ENCODE results near the gene HIVEP3.
A peak's percentile ranks its signal among the peaks of the same experiment; 100 is the strongest.

Gene HIVEP3

DNA sequence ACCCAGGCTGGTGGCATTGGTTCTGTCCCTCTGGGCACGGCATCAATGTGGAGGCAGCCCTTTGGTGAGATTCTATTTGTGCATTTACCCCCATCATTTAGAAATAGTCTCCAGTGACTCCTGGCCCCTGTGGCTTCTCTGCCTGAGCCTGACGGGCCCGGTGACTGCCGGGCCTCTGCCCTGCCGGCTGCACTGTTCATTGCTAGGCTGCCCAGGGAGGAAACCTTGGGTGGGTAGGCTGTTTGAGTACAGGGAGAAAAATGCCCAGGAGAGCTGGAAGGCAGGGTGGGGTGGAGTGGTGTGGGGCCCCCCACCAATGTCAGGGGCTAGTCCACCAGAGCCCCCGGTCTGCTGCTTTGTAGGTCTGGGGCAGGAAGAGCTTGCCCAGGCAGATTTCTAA, 410.9 kb downstream of the HIVEP3 start:
- DNase-seq = no peak

DNA sequence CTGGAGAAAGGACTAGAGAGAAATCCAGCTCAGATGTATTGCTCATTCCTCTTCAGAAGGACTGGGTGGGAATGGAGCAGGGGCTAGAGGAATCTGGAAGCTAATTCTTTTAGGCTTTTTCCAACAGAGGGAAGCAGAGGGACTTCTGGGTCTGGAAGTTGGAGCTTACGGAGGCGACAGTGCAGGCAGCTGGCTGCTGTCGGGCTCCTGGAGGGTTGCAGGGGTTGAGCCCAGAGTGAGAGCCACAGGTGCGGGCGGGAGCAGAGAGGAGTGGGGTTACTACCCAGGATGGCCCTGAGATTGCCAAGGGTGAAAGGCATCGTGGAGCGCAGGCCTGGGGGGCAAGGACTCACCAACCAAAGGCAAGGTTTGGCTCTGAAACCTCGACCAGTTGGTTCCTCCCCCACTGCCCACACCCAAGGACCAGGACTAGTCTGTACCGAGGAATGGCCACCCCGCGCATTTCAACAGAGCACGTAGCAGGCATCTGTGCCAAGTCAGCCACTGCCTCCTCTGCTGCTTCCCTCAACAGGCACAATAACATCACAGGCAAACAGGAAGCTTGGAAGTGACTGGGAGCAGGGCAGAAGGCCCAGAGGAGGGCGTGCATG, 411.5 kb downstream of the HIVEP3 start:
- DNase-seq = no peak

DNA sequence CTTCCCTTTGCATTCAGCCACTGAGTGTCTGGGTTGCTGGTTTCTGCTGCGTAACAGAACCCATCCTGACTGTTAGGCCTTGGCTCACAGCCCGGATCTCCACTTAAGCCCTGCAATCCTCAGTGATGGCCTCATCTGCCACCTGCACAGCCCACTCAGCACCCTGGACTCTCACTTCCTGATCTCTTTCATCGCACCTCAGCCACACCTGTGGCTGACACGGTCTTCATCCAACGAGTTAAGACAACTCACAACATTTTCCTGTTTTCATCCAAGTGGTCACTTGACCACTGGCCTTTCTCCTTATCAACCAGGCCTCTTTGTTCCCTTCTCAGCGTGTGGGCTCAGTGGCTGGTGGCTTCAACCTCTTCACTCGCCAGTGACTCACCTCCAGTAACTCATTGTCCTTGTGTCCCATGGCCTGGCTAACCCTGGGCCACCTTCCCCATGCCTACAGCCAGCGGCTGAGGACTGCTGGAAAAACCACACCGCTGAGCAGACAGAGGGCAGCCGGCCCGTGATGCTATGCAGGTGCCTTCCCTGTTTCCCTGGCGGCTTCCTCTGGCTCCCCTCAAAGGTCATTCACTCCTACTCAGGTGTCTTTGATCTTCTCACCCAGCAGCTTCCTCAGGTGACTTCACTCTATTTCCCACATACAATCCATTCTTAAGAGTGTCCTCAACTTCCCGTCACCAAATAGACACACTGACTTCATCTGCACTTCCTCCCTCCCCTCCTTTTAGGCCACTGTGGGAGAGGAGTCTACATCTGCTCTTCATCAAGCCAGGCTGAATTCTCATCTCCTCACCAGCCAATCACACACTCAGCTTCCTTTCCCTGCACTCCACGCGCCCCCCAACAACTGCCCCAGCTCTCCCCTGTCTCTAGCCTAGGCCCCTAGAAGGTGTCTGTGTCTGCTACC, 414.3 kb downstream of the HIVEP3 start:
- DNase-seq = no peak

DNA sequence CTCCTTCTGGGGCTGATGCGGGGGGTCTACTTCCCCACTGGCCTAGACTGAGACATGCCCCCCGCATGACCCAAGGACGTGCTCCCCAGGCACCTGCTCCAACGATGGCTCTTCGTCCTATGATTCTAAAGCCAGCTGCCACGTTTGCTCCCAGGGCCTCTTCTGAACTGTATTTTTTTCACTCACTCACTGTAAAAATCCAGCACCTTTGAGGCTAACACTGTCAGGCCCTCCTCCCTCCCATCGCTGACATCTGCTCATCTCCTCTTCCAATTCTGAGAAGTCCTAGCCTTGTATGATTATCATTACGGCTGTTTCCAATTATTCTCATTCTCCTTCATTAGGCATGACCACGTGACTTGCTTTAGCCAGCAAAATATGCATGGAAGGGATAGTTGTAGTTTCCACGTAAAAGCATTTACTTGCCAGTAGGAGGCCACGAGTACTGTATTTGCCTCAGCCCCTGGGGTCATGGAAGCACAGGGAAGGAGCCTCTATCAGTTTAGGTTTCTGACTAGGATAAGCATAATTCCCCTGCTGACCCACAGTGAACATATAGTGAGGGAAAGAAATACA, 415.1 kb downstream of the HIVEP3 start:
- no peak for DNase-seq

DNA sequence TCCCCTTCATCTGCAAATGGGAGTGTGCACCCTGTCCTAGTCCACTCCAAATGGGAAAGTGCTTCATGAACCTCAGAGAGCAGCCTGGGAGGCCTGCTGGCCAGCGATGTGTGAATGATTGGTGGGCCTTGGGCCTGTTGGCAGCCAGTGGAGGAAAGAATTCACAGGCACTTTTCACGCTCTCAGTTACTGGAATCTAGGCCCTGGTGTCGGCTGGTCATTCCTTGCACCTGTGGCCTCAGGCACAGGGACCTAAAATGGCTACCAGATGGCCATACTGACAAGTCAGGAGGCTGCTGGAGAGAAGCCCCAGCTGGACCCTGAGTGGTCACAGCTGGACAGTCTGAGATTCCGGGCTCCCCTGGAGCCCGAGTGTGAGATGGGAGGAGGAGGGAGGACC, 415.8 kb downstream of the HIVEP3 start:
- no peak for DNase-seq

DNA sequence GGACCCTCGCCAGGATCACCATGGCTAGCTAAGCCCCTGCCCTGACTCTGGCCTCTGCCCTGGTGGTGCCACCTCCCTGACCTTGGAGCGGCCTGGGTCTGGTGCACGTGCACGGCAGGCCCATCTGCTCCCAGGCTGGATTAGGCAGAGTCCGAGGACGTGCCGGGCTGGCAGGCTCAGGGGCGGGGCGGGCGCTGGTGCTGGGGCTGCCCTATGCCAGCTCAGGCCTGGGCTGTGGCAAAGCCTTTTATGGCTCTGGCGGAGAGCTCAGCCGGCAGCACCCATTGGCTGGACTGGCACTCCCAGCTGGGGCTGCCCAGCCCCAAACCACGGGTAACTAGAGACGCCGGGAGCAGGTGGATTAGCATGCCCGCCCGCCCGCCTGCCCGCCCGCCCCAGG, 417.1 kb downstream of the HIVEP3 start:
- DNase-seq = no peak

DNA sequence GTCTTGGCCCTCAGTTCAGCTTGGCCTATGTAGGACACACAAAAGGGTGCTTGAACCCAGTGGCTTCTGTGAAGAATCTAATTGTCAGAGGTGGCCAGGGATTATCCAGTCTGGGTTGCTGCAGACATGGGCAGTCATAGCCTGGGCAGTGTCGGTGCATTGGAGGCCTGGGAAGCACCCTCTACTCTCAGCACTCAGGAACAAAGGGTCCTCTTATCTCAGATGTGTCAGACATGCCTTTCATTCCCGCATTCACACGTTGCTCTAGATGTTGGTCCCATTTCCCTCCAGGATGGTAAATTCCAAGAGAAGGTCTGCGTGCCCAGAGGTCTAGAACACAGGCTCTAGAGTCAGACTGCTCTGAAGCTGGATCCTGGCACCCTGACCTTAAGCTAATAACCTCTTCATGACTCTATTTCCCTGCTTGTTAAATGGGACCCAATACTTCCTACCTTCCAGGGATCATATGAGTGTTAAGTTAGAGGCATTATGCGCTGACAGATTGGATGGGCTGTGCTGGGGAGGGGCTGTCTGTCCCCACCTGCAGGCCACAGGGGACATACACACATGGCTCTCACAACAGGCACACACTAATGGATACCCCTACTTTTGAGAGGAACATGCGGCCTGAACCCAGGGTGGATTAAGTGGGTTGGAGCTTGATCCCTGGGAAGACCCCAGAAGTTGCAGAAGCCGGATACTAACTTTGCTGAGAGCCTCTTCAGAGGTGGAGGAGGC, 417.8 kb downstream of the HIVEP3 start:
- no peak for DNase-seq

DNA sequence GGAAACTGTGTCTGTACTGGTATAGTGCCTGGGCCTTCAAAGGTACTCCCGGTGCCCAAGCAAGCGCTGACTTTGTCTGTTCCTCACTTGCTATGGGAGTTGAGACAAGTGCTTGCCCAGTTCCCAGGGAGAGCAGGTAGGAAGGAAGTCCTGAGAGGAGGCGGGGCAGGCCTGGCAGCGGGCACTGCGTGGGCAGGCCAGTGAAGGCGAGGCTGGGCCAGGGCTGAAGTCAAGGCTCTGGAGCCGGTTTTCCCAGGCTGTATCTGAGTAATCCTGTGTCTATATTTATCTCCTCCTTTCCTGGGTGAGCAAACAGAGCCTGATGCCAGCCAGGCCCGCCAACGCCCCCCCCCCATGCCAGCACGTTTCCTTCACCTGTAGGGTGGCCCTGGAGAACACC, 418.3 kb downstream of the HIVEP3 start:
- no peak for DNase-seq

DNA sequence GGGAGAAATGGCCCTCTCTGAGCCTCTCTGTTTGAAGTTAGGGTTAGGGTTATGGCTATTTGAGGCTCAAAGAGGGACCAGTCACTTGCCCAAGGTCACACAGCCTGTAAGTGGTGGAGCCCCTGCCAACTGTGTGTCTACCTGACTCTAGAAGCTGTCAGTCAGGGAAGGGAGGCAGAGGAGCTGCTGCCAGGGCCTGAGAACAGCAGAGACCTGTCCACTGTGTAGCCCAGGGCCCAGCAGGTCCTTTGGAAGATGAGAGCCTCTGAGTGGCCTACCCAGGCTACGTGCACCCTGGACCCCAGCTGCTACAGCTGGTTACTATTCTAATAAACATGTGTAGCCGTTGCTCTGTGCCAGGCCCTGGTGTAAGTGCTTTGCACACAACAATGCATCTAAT, 419.1 kb downstream of the HIVEP3 start:
- DNase-seq = no peak

DNA sequence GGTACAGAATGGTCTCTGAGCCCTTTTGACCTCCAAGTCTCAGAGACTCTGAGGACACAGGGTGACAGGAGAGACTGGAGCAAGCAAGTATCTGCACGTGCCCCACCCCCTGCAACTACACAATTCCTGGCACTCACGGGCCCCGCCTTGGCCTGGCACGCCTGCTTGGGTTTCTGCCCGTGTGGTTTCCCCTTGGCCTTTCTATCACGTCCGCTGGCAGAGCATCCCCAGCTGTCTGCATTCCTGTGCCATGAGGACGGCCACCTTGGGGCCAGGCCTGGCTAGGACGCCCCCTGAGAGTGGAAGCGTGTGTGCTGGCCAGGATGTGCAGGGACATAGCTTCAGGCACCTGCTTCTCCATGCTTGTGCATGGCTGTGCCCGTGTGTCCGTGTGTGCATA, 419.9 kb downstream of the HIVEP3 start:
- no peak for DNase-seq

DNA sequence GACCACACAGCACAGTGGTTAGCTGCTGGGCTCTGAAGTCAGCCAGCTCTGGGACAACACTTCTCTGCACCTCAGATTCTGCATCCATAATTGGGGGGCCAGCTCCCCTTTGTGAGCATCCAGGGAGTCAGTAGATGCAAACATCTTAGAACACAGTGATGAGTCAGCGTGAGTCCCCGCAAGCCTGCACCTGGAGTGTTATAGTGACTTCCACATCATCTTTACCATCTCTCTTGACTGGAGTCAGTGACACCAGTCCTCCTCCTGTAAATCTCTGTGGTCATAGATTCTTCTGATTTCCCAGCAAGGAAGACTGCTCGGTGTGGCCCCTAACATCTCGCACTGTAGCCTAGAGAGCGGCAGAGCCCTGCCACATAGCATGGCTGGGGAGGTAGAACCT, 420.3 kb downstream of the HIVEP3 start:
- DNase-seq = no peak

DNA sequence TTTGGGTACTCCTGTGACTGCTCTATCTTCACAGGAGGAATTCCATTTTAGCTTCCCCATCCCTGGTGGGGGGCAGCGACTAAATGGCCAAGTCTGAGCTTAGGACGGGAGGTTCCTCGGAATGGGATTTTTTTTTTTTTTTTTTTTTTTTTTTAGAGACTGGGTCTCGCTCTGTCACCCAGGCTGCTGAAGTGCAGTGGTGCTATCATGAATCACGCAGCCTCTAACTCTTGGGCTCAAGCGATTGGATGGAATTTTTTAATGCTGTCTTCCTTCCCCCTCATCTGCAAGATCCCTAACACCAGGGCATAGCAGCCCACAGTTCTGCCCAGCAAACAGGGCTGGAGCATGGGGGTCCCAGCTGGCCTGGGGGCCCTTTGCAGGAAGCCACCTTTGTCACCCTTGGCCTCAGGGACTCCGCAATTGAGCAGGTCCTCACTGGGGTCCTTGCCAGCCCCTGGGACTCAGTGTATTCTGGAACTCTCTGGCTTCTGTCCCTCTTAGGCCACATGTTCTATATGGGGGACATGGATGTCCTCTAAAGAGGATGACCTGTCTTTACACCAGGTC, 421.2 kb downstream of the HIVEP3 start:
- no peak for DNase-seq

DNA sequence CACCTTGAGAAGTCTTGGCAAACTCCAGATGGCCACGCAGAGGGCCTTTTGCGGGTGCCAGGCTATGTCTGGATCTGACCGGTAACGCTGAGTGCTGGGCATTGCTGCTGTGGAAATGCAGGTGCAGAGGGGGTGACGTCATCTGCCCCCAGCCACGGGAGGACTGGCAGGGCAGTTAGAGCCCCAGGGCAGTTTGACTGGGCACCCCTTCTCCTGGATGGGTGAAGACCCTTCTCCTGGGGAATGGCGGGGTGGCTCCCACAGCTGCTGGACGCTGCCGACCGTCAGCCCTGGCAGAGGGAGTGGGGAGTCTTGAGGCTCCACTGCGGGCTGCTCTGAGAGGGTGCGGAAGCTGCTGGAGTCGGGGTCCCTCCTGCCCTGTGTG, 421.7 kb downstream of the HIVEP3 start:
- DNase-seq = no peak

DNA sequence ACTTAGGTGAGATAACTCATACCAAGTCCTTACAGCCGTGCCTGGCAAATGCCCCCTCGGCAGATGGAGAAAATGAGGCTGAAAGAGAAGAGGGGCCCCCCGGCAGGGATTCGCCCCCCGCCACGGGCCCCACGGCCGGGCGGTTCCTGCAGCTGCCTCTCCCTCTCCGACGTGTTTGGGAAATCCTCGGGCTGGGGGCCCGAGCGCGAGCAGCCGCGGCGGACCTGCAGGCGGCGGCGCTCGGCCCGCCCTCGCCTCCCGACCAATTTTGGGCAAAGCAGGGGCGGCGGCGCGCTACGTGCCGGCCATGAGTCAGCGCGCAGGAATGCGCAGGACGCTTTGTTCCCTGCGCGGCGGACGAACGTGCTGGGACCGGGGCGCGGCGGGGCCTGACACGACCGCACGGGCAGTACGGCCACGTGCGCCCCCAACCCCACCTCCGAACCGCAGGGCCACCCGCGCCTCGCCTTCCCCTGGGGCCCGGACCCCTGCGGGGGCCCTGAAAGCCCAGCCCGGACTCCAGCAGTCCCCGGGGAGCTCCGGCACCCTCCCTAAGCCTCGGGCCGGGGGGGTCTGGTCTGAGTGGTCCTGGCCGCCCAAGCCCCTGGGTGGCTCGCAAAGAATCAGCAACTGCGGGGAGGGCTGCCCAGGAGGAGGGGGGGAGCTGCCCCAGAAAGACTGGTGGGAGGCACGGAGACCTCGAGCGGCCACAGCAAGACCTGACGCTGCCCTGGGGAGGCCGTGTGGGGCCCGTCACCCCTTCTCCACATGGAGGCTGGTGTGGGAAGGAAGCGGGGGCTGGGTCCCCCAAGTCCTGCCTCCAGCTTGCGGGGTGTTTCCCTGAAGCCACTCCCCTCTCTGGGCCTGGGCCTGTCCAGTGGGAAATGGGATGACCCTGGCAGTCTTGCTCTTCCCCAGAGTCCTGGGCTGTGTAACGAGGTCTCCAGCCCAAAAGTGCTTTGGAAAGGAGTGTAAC, 422.4 kb downstream of the HIVEP3 start:
- no peak for DNase-seq

DNA sequence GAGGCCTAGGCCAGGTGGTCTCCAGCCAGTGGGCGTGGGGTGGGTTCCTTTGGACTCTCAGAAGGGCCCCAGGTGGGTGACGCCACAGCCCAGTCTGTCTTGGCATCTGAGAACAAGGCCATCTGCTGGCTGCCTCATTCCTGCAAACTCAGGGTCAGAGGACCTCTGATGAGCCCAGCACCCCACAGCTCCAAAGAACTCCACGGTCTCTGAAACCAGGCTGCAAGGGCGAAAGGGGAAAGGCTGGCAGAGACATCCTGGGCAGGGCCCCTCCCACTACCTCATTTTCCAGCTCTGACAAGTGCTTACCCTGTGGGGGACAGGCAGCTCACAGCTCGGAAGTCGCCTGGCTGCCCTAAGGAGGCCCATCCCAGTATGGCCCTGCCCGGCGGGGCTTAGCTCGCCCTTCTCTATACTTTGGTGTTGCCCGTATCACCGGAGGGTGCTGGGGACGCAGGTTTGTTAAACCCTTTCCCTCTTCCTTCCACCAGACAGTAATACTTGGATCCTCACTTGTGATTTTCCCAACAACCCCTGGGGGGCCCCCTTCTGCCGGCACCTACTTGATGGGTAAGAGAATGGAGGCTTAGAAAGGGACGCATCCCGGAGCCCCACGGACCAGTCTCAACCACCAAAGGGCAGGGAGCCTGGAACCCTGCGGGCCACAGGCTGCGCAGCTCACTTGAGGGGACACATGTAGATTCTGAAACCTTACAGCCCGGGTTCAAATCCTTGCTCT, 423.3 kb downstream of the HIVEP3 start:
- DNase-seq = no peak

DNA sequence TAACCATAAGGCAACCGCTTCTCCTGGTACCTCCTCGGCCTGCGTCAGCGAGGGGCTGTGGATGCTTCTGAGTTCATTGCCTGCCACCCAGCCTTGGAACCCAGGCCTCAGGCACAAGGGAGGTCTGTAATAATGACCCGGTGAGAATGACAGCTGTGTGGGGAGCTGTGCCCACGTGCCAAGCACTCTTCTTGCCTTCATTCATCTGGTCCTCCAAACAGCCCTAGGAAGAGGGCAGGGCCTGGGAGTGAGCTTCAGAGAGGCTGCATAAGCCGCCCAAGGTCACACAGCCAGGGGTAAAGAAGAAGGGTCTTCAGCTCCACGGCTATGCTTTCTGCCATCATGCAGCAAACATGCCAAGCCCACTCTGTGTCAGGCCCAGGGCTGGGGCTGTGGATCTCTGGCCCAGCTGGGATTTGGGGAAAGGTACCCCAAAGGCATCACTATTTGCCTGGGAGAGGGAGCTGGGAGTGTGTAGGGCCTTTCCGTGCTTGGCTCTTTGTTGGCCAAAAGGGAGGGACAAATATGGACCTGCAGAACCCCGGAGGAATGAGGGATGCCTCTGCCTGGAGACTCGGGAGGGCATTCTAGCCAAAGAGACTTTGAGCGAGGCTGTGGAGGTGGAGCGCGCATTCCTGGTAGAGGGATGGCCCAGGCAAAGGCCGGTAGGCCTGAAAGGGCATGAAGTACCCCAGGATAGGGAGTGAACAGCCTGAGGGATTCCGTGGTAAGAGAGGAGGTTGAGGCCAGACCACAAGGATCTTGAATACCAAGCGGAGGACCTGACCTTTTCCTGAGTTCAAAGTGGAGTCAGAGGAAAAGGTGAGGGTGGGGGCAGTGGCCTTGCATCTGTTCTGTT, 424.1 kb downstream of the HIVEP3 start:
- DNase-seq = no peak

DNA sequence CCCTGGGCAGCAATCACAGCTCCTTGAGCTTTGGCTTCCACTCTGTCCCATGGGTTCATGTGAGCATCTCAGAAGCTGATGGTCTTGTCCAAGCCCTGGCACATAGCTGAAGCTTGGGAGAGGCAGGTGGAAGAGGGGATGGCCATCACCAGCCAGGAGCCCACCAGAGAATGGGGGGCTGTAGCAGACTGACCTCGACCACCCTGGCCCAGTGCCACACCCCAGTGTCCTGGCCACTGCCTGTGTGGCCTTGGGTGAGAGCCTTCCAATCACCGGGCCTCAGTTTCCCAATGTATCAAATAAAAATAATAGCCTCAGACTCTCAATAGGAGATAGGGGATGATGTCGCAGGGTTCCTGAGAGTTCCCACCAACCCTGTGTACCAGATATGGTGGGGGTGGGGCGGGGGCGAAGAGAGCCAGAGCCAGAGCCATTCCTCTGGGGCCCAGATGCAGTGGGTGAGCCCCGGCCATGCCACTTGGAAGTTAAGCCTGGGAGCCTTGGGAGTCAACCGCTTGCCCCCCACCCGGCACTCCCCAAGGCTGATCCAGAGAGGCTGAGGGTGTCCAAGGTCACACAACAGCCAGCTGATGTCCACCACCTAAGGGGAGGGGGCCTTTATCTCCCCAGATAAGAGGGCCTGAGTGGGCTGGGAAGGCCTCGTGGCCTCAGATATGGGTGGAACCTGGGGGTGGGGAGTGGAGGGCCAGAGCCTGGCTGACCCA, 424.9 kb downstream of the HIVEP3 start:
- no peak for DNase-seq

DNA sequence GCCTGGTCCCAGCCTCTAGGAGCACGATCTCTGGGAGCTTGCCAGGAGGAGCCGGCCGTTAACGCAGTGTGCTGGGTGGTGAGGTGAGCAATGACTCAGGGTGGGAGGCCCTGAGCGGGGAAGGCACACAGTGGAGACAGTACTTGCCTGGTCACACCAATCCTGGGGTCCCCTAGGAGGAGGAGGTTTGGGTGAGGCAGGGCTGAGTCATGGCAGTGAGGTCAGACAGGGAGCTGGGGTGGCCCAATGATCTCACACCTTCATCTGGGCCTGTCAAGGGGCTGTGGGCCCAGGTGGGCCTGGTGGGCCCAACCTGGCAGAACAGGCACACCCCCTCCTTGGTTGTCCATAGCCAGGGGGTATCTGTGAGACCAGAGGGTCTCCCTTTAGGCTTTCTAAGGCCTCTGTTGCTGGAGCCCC, 425.6 kb downstream of the HIVEP3 start:
- no peak for DNase-seq

DNA sequence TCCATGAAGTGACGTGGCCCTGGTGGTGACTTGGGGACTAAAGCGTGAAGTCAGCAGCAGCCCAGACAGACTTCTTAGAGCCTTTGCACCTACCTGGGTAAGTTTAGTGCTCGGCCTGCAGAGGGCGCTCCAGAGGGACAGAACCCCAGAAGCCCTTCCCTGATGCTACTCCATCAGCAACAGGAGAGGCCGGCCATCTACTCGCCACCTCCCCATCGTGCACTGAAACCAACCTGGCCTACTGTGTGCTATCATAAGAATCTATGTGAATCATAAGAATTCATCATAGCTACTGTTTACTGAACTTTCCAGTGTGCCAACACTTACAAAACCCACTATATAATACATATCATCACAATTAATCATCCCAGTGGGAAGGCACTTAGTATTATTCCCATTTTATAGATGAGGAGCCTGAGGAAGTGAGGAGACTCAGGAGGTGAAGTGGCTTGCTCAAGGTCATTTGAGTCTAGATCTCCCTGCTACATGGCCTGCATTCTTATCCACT, 426.3 kb downstream of the HIVEP3 start:
- DNase-seq = peak; percentile 14
